SK-N-SH treated with all-trans-retinoic acid at 6 μM for 48 hours (cell line): ENCODE measurements around the gene GASK1B.
A peak's percentile ranks its signal among the peaks of the same experiment; 100 is the strongest.

Source experiments
- ARNTL ChIP-seq: fragments of 450-650 bp; formaldehyde crosslinking; IDR thresholded peaks from 2 replicates; pipeline ENCODE4 v1.5.0; 2020; ENCODE audit warnings: low read depth, mild to moderate bottlenecking, moderate library complexity, borderline replicate concordance
- CREB5 ChIP-seq: fragments of 250-450 bp; sonication (Bioruptor Pico); IDR thresholded peaks from 2 replicates; pipeline ENCODE4 v1.5.1; 2020; ENCODE audit warnings: low read depth, mild to moderate bottlenecking, moderate library complexity
- CSRNP3 ChIP-seq: fragments of 250-450 bp; sonication (Bioruptor Pico); IDR thresholded peaks from 2 replicates; pipeline ENCODE4 v1.5.1; 2021; ENCODE audit warnings: mild to moderate bottlenecking, moderate library complexity
- ESRRG ChIP-seq: fragments of 250-450 bp; sonication (Bioruptor Pico); IDR thresholded peaks from 2 replicates; pipeline ENCODE4 v1.6.1; 2021; ENCODE audit warnings: mild to moderate bottlenecking
- GLIS3 ChIP-seq: fragments of 250-450 bp; sonication (Bioruptor Pico); IDR thresholded peaks from 2 replicates; pipeline ENCODE4 v1.5.0; 2020; ENCODE audit warnings: mild to moderate bottlenecking, moderate library complexity
- ISL1 ChIP-seq: fragments of 250-450 bp; sonication (Bioruptor Pico); IDR thresholded peaks from 2 replicates; pipeline ENCODE4 v2.1.2; 2022; ENCODE audit warnings: mild to moderate bottlenecking, moderate library complexity
- ZC3H10 ChIP-seq: fragments of 250-450 bp; sonication (Bioruptor Pico); IDR thresholded peaks from 2 replicates; pipeline ENCODE4 v1.5.1; 2021; ENCODE audit warnings: mild to moderate bottlenecking, moderate library complexity
- ZFP3 ChIP-seq: fragments of 250-450 bp; sonication (Bioruptor Pico); IDR thresholded peaks from 2 replicates; pipeline ENCODE4 v1.5.0; 2020; ENCODE audit warnings: mild to moderate bottlenecking, moderate library complexity
- ZFP30 ChIP-seq: fragments of 450-650 bp; formaldehyde crosslinking; IDR thresholded peaks from 2 replicates; pipeline ENCODE4 v1.5.0; 2022; ENCODE audit warnings: mild to moderate bottlenecking, moderate library complexity
- ZNF565 ChIP-seq: fragments of 450-650 bp; formaldehyde crosslinking; conservative IDR thresholded peaks from 2 replicates; pipeline ENCODE4 v1.5.0; 2020; ENCODE audit warnings: low read depth, mild to moderate bottlenecking, moderate library complexity
- TF ChIP-seq, protein P1 (sequence below): fragments of 250-450 bp; sonication (Bioruptor Pico); IDR thresholded peaks from 2 replicates; pipeline ENCODE4 v1.8.0; 2021; ENCODE audit warnings: low read depth, mild to moderate bottlenecking, moderate library complexity, borderline replicate concordance
- TF ChIP-seq, protein P2 (sequence below): fragments of 250-450 bp; sonication (Bioruptor Pico); IDR thresholded peaks from 2 replicates; pipeline ENCODE4 v1.8.0; 2020; ENCODE audit warnings: mild to moderate bottlenecking, moderate library complexity, borderline replicate concordance

DNA sequence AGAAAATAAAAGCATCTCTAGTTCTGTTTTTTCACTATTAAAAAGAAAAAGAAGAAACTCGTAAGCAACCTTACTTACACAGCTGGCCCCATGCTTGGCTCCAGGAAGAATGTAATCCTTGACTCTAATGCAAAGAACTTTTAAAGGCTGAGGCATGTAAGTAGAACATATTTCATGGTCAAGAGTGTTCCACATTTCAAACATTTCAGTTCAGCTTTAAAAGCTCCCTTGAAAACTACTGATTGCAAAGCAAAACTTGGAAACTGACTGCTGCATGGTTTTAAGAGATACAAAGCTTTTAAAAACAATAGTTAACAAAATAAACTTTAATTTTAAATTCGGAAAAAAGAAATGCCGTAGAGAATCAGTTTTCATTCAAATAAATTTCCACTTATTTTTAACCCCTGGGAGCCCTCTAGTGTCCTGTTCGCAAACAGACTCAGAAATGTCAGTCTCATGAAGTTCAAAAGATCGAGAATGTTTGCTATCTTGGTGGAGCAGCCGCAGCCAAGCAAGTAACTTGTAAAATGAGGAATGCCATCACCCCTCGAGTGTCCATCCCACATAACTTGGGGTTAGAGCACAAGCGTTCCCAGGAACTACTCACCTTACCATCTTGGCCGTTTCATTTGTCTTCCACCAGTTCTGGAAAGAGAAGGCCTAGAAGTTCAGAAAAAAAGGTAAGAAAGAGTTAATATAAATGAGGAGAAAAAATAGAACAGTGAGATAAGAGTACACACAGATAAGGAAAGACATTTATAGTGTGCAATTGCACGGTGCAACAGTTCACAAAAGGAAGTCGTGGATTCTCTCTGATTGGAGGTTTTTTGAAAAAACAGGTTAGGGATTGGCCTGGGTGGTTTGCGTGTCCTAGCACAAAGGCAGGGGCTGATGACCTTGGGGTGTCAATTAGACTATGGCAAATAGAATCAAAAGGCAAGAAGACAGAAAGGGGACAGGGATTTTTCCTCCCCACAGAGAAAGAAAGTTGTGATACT lies at the start of gene GASK1B:
- TF ChIP-seq ZFP3, result no peak
- TF ChIP-seq, protein P1, sequence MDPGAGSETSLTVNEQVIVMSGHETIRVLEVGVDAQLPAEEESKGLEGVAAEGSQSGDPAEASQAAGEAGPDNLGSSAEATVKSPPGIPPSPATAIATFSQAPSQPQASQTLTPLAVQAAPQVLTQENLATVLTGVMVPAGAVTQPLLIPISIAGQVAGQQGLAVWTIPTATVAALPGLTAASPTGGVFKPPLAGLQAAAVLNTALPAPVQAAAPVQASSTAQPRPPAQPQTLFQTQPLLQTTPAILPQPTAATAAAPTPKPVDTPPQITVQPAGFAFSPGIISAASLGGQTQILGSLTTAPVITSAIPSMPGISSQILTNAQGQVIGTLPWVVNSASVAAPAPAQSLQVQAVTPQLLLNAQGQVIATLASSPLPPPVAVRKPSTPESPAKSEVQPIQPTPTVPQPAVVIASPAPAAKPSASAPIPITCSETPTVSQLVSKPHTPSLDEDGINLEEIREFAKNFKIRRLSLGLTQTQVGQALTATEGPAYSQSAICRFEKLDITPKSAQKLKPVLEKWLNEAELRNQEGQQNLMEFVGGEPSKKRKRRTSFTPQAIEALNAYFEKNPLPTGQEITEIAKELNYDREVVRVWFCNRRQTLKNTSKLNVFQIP (CRISPR knock-in tag), result no peak
- no peak for TF ChIP-seq GLIS3
- TF ChIP-seq, protein P2, sequence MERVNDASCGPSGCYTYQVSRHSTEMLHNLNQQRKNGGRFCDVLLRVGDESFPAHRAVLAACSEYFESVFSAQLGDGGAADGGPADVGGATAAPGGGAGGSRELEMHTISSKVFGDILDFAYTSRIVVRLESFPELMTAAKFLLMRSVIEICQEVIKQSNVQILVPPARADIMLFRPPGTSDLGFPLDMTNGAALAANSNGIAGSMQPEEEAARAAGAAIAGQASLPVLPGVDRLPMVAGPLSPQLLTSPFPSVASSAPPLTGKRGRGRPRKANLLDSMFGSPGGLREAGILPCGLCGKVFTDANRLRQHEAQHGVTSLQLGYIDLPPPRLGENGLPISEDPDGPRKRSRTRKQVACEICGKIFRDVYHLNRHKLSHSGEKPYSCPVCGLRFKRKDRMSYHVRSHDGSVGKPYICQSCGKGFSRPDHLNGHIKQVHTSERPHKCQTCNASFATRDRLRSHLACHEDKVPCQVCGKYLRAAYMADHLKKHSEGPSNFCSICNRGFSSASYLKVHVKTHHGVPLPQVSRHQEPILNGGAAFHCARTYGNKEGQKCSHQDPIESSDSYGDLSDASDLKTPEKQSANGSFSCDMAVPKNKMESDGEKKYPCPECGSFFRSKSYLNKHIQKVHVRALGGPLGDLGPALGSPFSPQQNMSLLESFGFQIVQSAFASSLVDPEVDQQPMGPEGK, result no peak
- no peak for TF ChIP-seq ZC3H10 (CRISPR knock-in tag)
- no peak for TF ChIP-seq CSRNP3 (CRISPR knock-in tag)
- 0 out of 2 replicates have a peak, but pooled peaks have one; percentile 33 for TF ChIP-seq ESRRG
- TF ChIP-seq ZNF565 (CRISPR knock-in tag), result no peak
- TF ChIP-seq CREB5, result no peak
- TF ChIP-seq ZFP30 (CRISPR knock-in tag), result no peak
- TF ChIP-seq ISL1 (CRISPR knock-in tag), result no peak
- TF ChIP-seq ARNTL (CRISPR knock-in tag), result no peak
